IPS DF 6.9 (cell line): ENCODE measurements around the gene DDX10.
A peak's percentile ranks its signal among the peaks of the same experiment; 100 is the strongest.

Experiments
- DNase-seq: peaks from one replicate; pipeline ENCODE4 v3.0.0-alpha.2; 2013; ENCODE audit warnings: low read depth, low spot score
- H3K27ac ChIP-seq: one replicate; pipeline ENCODE4 v1.5.1; 2013; ENCODE audit warnings: low read length, control low read depth
- H3K27me3 ChIP-seq: 2 replicates; pipeline ENCODE4 v1.6.1; 2013; ENCODE audit warnings: mild to moderate bottlenecking, low read length; ENCODE audit not compliant: control insufficient read depth, insufficient read depth
- H3K36me3 ChIP-seq: 2 replicates; pipeline ENCODE4 v1.6.1; 2013; ENCODE audit warnings: low read length; ENCODE audit not compliant: control insufficient read depth, insufficient read depth
- H3K4me1 ChIP-seq: 2 replicates; pipeline ENCODE4 v1.6.1; 2013; ENCODE audit warnings: low read length; ENCODE audit not compliant: control insufficient read depth, insufficient read depth
- H3K4me3 ChIP-seq: 2 replicates; pipeline ENCODE4 v1.5.1; 2013; ENCODE audit warnings: mild to moderate bottlenecking, low read length
- H3K9me3 ChIP-seq: 2 replicates; pipeline ENCODE4 v1.6.1; 2013; ENCODE audit warnings: low read length, inconsistent platforms; ENCODE audit not compliant: control insufficient read depth, insufficient read depth
- WGBS: extraction: QIAGEN DNeasy Blood & Tissue Kit; methylation state at CpG from one replicate; pipeline ENCODE4 v1.1.7; 2013; ENCODE audit warnings: mixed read lengths, missing lambda C conversion rate; ENCODE audit not compliant: insufficient read length, insufficient coverage; 5-methylcytosine and 5-hydroxymethylcytosine counted together

Gene DDX10

GRCh38 chr11:108863528-108863927, 198.7 kb downstream of the DDX10 start:
- Histone ChIP-seq H3K36me3 (no peaks in the 10 kb centered on the region), H3K4me1 (no peaks in the 10 kb centered on the region)
- no CpG with 5 or more reads among the region's 1 CpG for WGBS

GRCh38 chr11:108865406-108865805, 200.5 kb downstream of the DDX10 start:
- no CpG with 5 or more reads among the region's 5 CpGs for WGBS

More at GRCh38 chr11:108863528-108863927, 198.7 kb downstream of the DDX10 start:
- DNase-seq, result no peak
- no peak overlapping the region for H3K4me3 ChIP-seq
- no peak overlapping the region for H3K27ac ChIP-seq
- no peaks in the 10 kb centered on the region for H3K27me3 ChIP-seq
- H3K9me3 ChIP-seq, result no peaks in the 10 kb centered on the region

GRCh38 chr11:108866781-108867180, 201.9 kb downstream of the DDX10 start:
- no peak for DNase-seq
- H3K27ac ChIP-seq, result no peak overlapping the region
- WGBS, result no CpG with 5 or more reads among the region's 2 CpGs
- H3K27me3 ChIP-seq, result no peaks in the 10 kb centered on the region
- H3K4me3 ChIP-seq, result no peak overlapping the region
- no peaks in the 10 kb centered on the region for H3K4me1 ChIP-seq
- H3K9me3 ChIP-seq, result no peaks in the 10 kb centered on the region
- no peaks in the 10 kb centered on the region for H3K36me3 ChIP-seq

More at GRCh38 chr11:108865406-108865805, 200.5 kb downstream of the DDX10 start:
- H3K36me3 ChIP-seq, result no peaks in the 10 kb centered on the region
- H3K27me3 ChIP-seq, result no peaks in the 10 kb centered on the region
- H3K27ac ChIP-seq, result no peak overlapping the region
- no peaks in the 10 kb centered on the region for H3K4me1 ChIP-seq
- no peaks in the 10 kb centered on the region for H3K9me3 ChIP-seq
- no peak for DNase-seq
- no peak overlapping the region for H3K4me3 ChIP-seq

- Histone ChIP-seq H3K4me3 (no peak overlapping the region), H3K4me1 (no peaks in the 10 kb centered on the region), H3K27ac (no peak overlapping the region), H3K27me3 (no peaks in the 10 kb centered on the region), H3K36me3 (no peaks in the 10 kb centered on the region), H3K9me3 (no peaks in the 10 kb centered on the region)
- WGBS, result no CpG with 5 or more reads among the region's 4 CpGs
- no peak for DNase-seq
Observed at GRCh38 chr11:108870373-108871020, 205.6 kb downstream of the DDX10 start.

- no peaks in the 10 kb centered on the region for H3K4me1 ChIP-seq
- no peak overlapping the region for H3K4me3 ChIP-seq
- no peaks in the 10 kb centered on the region for H3K9me3 ChIP-seq
- H3K27ac ChIP-seq, result no peak overlapping the region
- H3K36me3 ChIP-seq, result no peaks in the 10 kb centered on the region
- no peaks in the 10 kb centered on the region for H3K27me3 ChIP-seq
- peak; percentile 16 for DNase-seq
Observed at GRCh38 chr11:108871152-108871551, 206.3 kb downstream of the DDX10 start.

- Histone ChIP-seq H3K36me3 (no peaks in the 10 kb centered on the region), H3K27me3 (no peaks in the 10 kb centered on the region), H3K4me3 (no peak overlapping the region), H3K27ac (no peak overlapping the region), H3K9me3 (no peaks in the 10 kb centered on the region), H3K4me1 (no peaks in the 10 kb centered on the region)
- no CpG with 5 or more reads among the region's 2 CpGs for WGBS
- DNase-seq, result no peak
Observed at GRCh38 chr11:108871867-108872266, 207.0 kb downstream of the DDX10 start.

- DNase-seq, result no peak
- H3K9me3 ChIP-seq, result no peaks in the 10 kb centered on the region
- H3K4me1 ChIP-seq, result no peaks in the 10 kb centered on the region
- H3K36me3 ChIP-seq, result no peaks in the 10 kb centered on the region
- no peak overlapping the region for H3K4me3 ChIP-seq
- 100% methylated on average over 1 of the region's 3 CpGs for WGBS
- no peak overlapping the region for H3K27ac ChIP-seq
- no peaks in the 10 kb centered on the region for H3K27me3 ChIP-seq
Observed at GRCh38 chr11:108872781-108873291, 208.0 kb downstream of the DDX10 start.

- Histone ChIP-seq H3K27ac (no peak overlapping the region), H3K27me3 (no peaks in the 10 kb centered on the region), H3K4me3 (no peak overlapping the region), H3K9me3 (no peaks in the 10 kb centered on the region), H3K36me3 (no peaks in the 10 kb centered on the region), H3K4me1 (no peaks in the 10 kb centered on the region)
- DNase-seq, result no peak
- WGBS, result no CpG with 5 or more reads among the region's 2 CpGs
Observed at GRCh38 chr11:108873310-108873709, 208.4 kb downstream of the DDX10 start.

- Histone ChIP-seq H3K4me3 (no peak overlapping the region), H3K27ac (no peak overlapping the region), H3K27me3 (no peaks in the 10 kb centered on the region), H3K4me1 (no peaks in the 10 kb centered on the region), H3K9me3 (no peaks in the 10 kb centered on the region), H3K36me3 (no peaks in the 10 kb centered on the region)
- no CpG with 5 or more reads among the region's 4 CpGs for whole genome bisulfite sequencing
- no peak for DNase-seq
Observed at GRCh38 chr11:108873941-108874340, 209.1 kb downstream of the DDX10 start.

GRCh38 chr11:108875134-108875533, 210.3 kb downstream of the DDX10 start:
- no CpG with 5 or more reads among the region's 2 CpGs for WGBS
- Histone ChIP-seq H3K36me3 (no peaks in the 10 kb centered on the region), H3K4me3 (no peak overlapping the region), H3K9me3 (no peaks in the 10 kb centered on the region), H3K27ac (no peak overlapping the region), H3K4me1 (no peaks in the 10 kb centered on the region), H3K27me3 (no peaks in the 10 kb centered on the region)
- no peak for DNase-seq

- H3K4me3 ChIP-seq, result no peak overlapping the region
- H3K9me3 ChIP-seq, result no peaks in the 10 kb centered on the region
- DNase-seq, result no peak
- no peak overlapping the region for H3K27ac ChIP-seq
- no peaks in the 10 kb centered on the region for H3K36me3 ChIP-seq
- H3K27me3 ChIP-seq, result no peaks in the 10 kb centered on the region
- no CpG with 5 or more reads among the region's 2 CpGs for WGBS
- no peaks in the 10 kb centered on the region for H3K4me1 ChIP-seq
Observed at GRCh38 chr11:108877178-108877577, 212.3 kb downstream of the DDX10 start.
